Measurements from ENCODE around the gene AMZ2. TPM values are rescaled to one million over a fixed set of nuclear protein-coding genes. Genes with fewer than 3 reads are reported as not detected.

AMZ2 gene
- total RNA-seq, 1 experiment from 2014 or later, result 62.2 TPM

- DNase-seq, result no peak
- no peaks in the 10 kb centered on the region for H3K9me3 Mint-ChIP-seq (ENCODE audit: low read depth, unreplicated experiment)
- CTCF ChIA-PET, result no interaction called here
- H3K4me1 Mint-ChIP-seq (ENCODE audit: low read depth, unreplicated experiment), result peaks cover 8% of the 10 kb centered on the region
- H3K27me3 Mint-ChIP-seq (ENCODE audit: unreplicated experiment), result peaks cover 64% of the 10 kb centered on the region
- no peak overlapping the region for H3K27ac Mint-ChIP-seq (ENCODE audit: unreplicated experiment)
- peak overlapping the region; percentile 92 for H3K4me3 Mint-ChIP-seq (ENCODE audit: low read depth, unreplicated experiment)
- no TSS peak for BruUV-seq (replicated peaks)
- TF ChIP-seq CTCF (IDR thresholded peaks at IDR 0.05; ENCODE audit: unreplicated experiment), result no peak
- intact Hi-C loops (cut with micrococcal nuclease; ENCODE audit: unreplicated experiment), result no loop called here
- peaks cover 19% of the 10 kb centered on the region for H3K36me3 Mint-ChIP-seq (ENCODE audit: insufficient read depth, unreplicated experiment)
These were observed 44.8 kb downstream of the AMZ2 start for GRCh38 chr17:68292689-68293040.

- Mint-ChIP-seq H3K36me3 (ENCODE audit: insufficient read depth, unreplicated experiment) (peaks cover 19% of the 10 kb centered on the region), H3K27me3 (ENCODE audit: unreplicated experiment) (peaks cover 55% of the 10 kb centered on the region), H3K4me1 (ENCODE audit: low read depth, unreplicated experiment) (peaks cover 8% of the 10 kb centered on the region), H3K4me3 (ENCODE audit: low read depth, unreplicated experiment) (no peak overlapping the region), H3K9me3 (ENCODE audit: low read depth, unreplicated experiment) (no peaks in the 10 kb centered on the region), H3K27ac (ENCODE audit: unreplicated experiment) (no peak overlapping the region)
- no peak for DNase-seq
- BruUV-seq (replicated peaks), result no TSS peak
- CTCF ChIA-PET, result no interaction called here
- TF ChIP-seq CTCF (IDR thresholded peaks at IDR 0.05; ENCODE audit: unreplicated experiment), result no peak
- intact Hi-C loops (cut with micrococcal nuclease; ENCODE audit: unreplicated experiment), result no loop called here
These were observed 45.8 kb downstream of the AMZ2 start for GRCh38 chr17:68293490-68294195.

- H3K27me3 Mint-ChIP-seq (ENCODE audit: unreplicated experiment), result peaks cover 49% of the 10 kb centered on the region
- no peak for TF ChIP-seq CTCF (IDR thresholded peaks at IDR 0.05; ENCODE audit: unreplicated experiment)
- intact Hi-C loops (cut with micrococcal nuclease; ENCODE audit: unreplicated experiment), result no loop called here
- H3K4me1 Mint-ChIP-seq (ENCODE audit: low read depth, unreplicated experiment), result peaks cover 8% of the 10 kb centered on the region
- CTCF ChIA-PET, result no interaction called here
- H3K27ac Mint-ChIP-seq (ENCODE audit: unreplicated experiment), result no peak overlapping the region
- DNase-seq, result no peak
- BruUV-seq (replicated peaks), result no TSS peak
- no peak overlapping the region for H3K4me3 Mint-ChIP-seq (ENCODE audit: low read depth, unreplicated experiment)
- H3K36me3 Mint-ChIP-seq (ENCODE audit: insufficient read depth, unreplicated experiment), result peaks cover 19% of the 10 kb centered on the region
- H3K9me3 Mint-ChIP-seq (ENCODE audit: low read depth, unreplicated experiment), result no peaks in the 10 kb centered on the region
These were observed 46.3 kb downstream of the AMZ2 start for GRCh38 chr17:68294196-68294555.

- H3K4me1 Mint-ChIP-seq (ENCODE audit: low read depth, unreplicated experiment), result peaks cover 8% of the 10 kb centered on the region
- no peak for DNase-seq
- CTCF ChIA-PET, result no interaction called here
- H3K9me3 Mint-ChIP-seq (ENCODE audit: low read depth, unreplicated experiment), result no peaks in the 10 kb centered on the region
- peaks cover 45% of the 10 kb centered on the region for H3K27me3 Mint-ChIP-seq (ENCODE audit: unreplicated experiment)
- H3K36me3 Mint-ChIP-seq (ENCODE audit: insufficient read depth, unreplicated experiment), result peaks cover 19% of the 10 kb centered on the region
- no peak for TF ChIP-seq CTCF (IDR thresholded peaks at IDR 0.05; ENCODE audit: unreplicated experiment)
- H3K27ac Mint-ChIP-seq (ENCODE audit: unreplicated experiment), result no peak overlapping the region
- BruUV-seq (replicated peaks), result no TSS peak
- intact Hi-C loops (cut with micrococcal nuclease; ENCODE audit: unreplicated experiment), result no loop called here
- H3K4me3 Mint-ChIP-seq (ENCODE audit: low read depth, unreplicated experiment), result no peak overlapping the region
These were observed 46.8 kb downstream of the AMZ2 start for GRCh38 chr17:68294617-68295016.
